ENCODE data around the gene CTSA. TPM values are rescaled to one million over a fixed set of nuclear protein-coding genes. Genes with fewer than 3 reads are reported as not detected.

Gene CTSA
- total and polyA plus RNA-seq, 5 donors from 2014 or later = 104 to 190 (median 158) TPM

- Mint-ChIP-seq H3K36me3 (peaks cover 28% of the 10 kb centered on the region), H3K4me1 (peaks cover 0 to 4% (median 0%) of the 10 kb centered on the region in 4 donors), H3K4me3 (peak overlapping the region in 1 of 4 donors; percentile 58), H3K27ac (no peak overlapping the region), H3K9me3 (no peaks in the 10 kb centered on the region), H3K27me3 (no peaks in the 10 kb centered on the region)
- no peak overlapping the region for H3K4me3 ChIP-seq (ENCODE audit: low read depth, low read length)
- H3K4me1 ChIP-seq (ENCODE audit: control insufficient read depth, insufficient read depth, low read length, poor library complexity, severe bottlenecking) = no peaks in the 10 kb centered on the region
- no peak overlapping the region for H3K27ac ChIP-seq (ENCODE audit: insufficient read depth, low read length, poor library complexity, severe bottlenecking)
- no peak for ATAC-seq (ENCODE audit: low read depth in 2 of 2)
- H3K9me3 ChIP-seq (ENCODE audit: control insufficient read depth in 2 of 2, low read length in 2 of 2) = no peaks in the 10 kb centered on the region
- no peak for DNase-seq
- peaks cover 86% of the 10 kb centered on the region for H3K36me3 ChIP-seq (ENCODE audit: control insufficient read depth, insufficient read depth, low read length)
- no peaks in the 10 kb centered on the region for H3K27me3 ChIP-seq (ENCODE audit: control insufficient read depth, insufficient read depth, low read length)
Measured at GRCh38 chr20:45944965-45945677, 54.0 kb downstream of the CTSA start.

- peaks cover 26% of the 10 kb centered on the region for H3K36me3 Mint-ChIP-seq
- no peak for ATAC-seq (ENCODE audit: low read depth in 2 of 2)
- peak overlapping the region in 1 of 3 donors; percentile 66 for H3K27ac Mint-ChIP-seq
- Histone ChIP-seq H3K9me3 (ENCODE audit: control insufficient read depth in 2 of 2, low read length in 2 of 2) (no peaks in the 10 kb centered on the region), H3K4me1 (ENCODE audit: control insufficient read depth, insufficient read depth, low read length, poor library complexity, severe bottlenecking) (no peaks in the 10 kb centered on the region), H3K27ac (ENCODE audit: insufficient read depth, low read length, poor library complexity, severe bottlenecking) (no peak overlapping the region), H3K4me3 (ENCODE audit: low read depth, low read length) (no peak overlapping the region), H3K36me3 (ENCODE audit: control insufficient read depth, insufficient read depth, low read length) (peaks cover 86% of the 10 kb centered on the region), H3K27me3 (ENCODE audit: control insufficient read depth, insufficient read depth, low read length) (no peaks in the 10 kb centered on the region)
- no peaks in the 10 kb centered on the region for H3K9me3 Mint-ChIP-seq
- no peaks in the 10 kb centered on the region for H3K27me3 Mint-ChIP-seq
- peaks cover 0 to 4% (median 0%) of the 10 kb centered on the region in 4 donors for H3K4me1 Mint-ChIP-seq
- DNase-seq = no peak
- peak overlapping the region in 1 of 4 donors; percentile 58 for H3K4me3 Mint-ChIP-seq
Measured at GRCh38 chr20:45945678-45946148, 54.6 kb downstream of the CTSA start.

- peak; percentile 23 to 25 for ATAC-seq (ENCODE audit: low read depth in 2 of 2)
- no peak for DNase-seq
- Mint-ChIP-seq H3K27me3 (no peaks in the 10 kb centered on the region), H3K36me3 (peaks cover 26% of the 10 kb centered on the region), H3K4me3 (peak overlapping the region in 1 of 4 donors; percentile 35), H3K9me3 (no peaks in the 10 kb centered on the region), H3K4me1 (peaks cover 0 to 4% (median 0%) of the 10 kb centered on the region in 4 donors), H3K27ac (no peak overlapping the region)
- Histone ChIP-seq H3K9me3 (ENCODE audit: control insufficient read depth in 2 of 2, low read length in 2 of 2) (no peaks in the 10 kb centered on the region), H3K4me3 (ENCODE audit: low read depth, low read length) (no peak overlapping the region), H3K27me3 (ENCODE audit: control insufficient read depth, insufficient read depth, low read length) (no peaks in the 10 kb centered on the region), H3K36me3 (ENCODE audit: control insufficient read depth, insufficient read depth, low read length) (peaks cover 84% of the 10 kb centered on the region), H3K27ac (ENCODE audit: insufficient read depth, low read length, poor library complexity, severe bottlenecking) (no peak overlapping the region), H3K4me1 (ENCODE audit: control insufficient read depth, insufficient read depth, low read length, poor library complexity, severe bottlenecking) (no peaks in the 10 kb centered on the region)
Measured at GRCh38 chr20:45946149-45946970, 55.2 kb downstream of the CTSA start.

- Histone ChIP-seq H3K27ac (ENCODE audit: insufficient read depth, low read length, poor library complexity, severe bottlenecking) (no peak overlapping the region), H3K36me3 (ENCODE audit: control insufficient read depth, insufficient read depth, low read length) (peaks cover 90% of the 10 kb centered on the region), H3K9me3 (ENCODE audit: control insufficient read depth in 2 of 2, low read length in 2 of 2) (no peaks in the 10 kb centered on the region), H3K4me1 (ENCODE audit: control insufficient read depth, insufficient read depth, low read length, poor library complexity, severe bottlenecking) (no peaks in the 10 kb centered on the region), H3K4me3 (ENCODE audit: low read depth, low read length) (no peak overlapping the region), H3K27me3 (ENCODE audit: control insufficient read depth, insufficient read depth, low read length) (no peaks in the 10 kb centered on the region)
- H3K9me3 Mint-ChIP-seq = peaks cover 0 to 3% (median 0%) of the 10 kb centered on the region in 7 donors
- ATAC-seq (ENCODE audit: low read depth in 2 of 2) = no peak
- peaks cover 0 to 4% (median 1%) of the 10 kb centered on the region in 4 donors for H3K4me1 Mint-ChIP-seq
- DNase-seq = no peak
- no peak overlapping the region for H3K4me3 Mint-ChIP-seq
- peak overlapping the region in 1 of 3 donors; percentile 42 for H3K27ac Mint-ChIP-seq
- H3K36me3 Mint-ChIP-seq = peaks cover 31% of the 10 kb centered on the region
- H3K27me3 Mint-ChIP-seq = no peaks in the 10 kb centered on the region
Measured at GRCh38 chr20:45947110-45947866, 56.2 kb downstream of the CTSA start.

- H3K27ac Mint-ChIP-seq = peak overlapping the region in 1 of 3 donors; percentile 90
- H3K27ac ChIP-seq (ENCODE audit: insufficient read depth, low read length, poor library complexity, severe bottlenecking) = no peak overlapping the region
- ATAC-seq (ENCODE audit: low read depth in 2 of 2) = no peak
- H3K27me3 Mint-ChIP-seq = no peaks in the 10 kb centered on the region
- peaks cover 0 to 4% (median 1%) of the 10 kb centered on the region in 4 donors for H3K4me1 Mint-ChIP-seq
- H3K9me3 Mint-ChIP-seq = peaks cover 0 to 3% (median 0%) of the 10 kb centered on the region in 7 donors
- H3K4me3 ChIP-seq (ENCODE audit: low read depth, low read length) = no peak overlapping the region
- H3K36me3 Mint-ChIP-seq = peaks cover 31% of the 10 kb centered on the region
- H3K4me1 ChIP-seq (ENCODE audit: control insufficient read depth, insufficient read depth, low read length, poor library complexity, severe bottlenecking) = no peaks in the 10 kb centered on the region
- H3K4me3 Mint-ChIP-seq = no peak overlapping the region
- H3K27me3 ChIP-seq (ENCODE audit: control insufficient read depth, insufficient read depth, low read length) = no peaks in the 10 kb centered on the region
- H3K9me3 ChIP-seq (ENCODE audit: control insufficient read depth in 2 of 2, low read length in 2 of 2) = no peaks in the 10 kb centered on the region
- H3K36me3 ChIP-seq (ENCODE audit: control insufficient read depth, insufficient read depth, low read length) = peaks cover 91% of the 10 kb centered on the region
- no peak for DNase-seq
Measured at GRCh38 chr20:45948261-45948733, 57.2 kb downstream of the CTSA start.

Other genes starting within 250 kb of the CTSA start
- gene WFDC11, start 221.1 kb upstream of the CTSA start, total RNA-seq = not detected
- not detected for gene WFDC11, start 221.1 kb upstream of the CTSA start, polyA plus RNA-seq
- gene WFDC13, start 189.3 kb upstream of the CTSA start, total RNA-seq = not detected
- gene WFDC13, start 189.3 kb upstream of the CTSA start, polyA plus RNA-seq = not detected
- gene WFDC10B, start 186.3 kb upstream of the CTSA start, total RNA-seq = not detected
- gene WFDC10B, start 186.3 kb upstream of the CTSA start, polyA plus RNA-seq = not detected
- not detected for gene SPINT4, start 169.0 kb upstream of the CTSA start, total RNA-seq
- gene SPINT4, start 169.0 kb upstream of the CTSA start, polyA plus RNA-seq = not detected
- gene WFDC3, start 99.5 kb upstream of the CTSA start, total RNA-seq = not detected
- not detected for gene WFDC3, start 99.5 kb upstream of the CTSA start, polyA plus RNA-seq
- gene DNTTIP1, start 99.4 kb upstream of the CTSA start, total RNA-seq = 16.4 TPM
- 10 to 100 TPM; 33.1 to 48.0 (median 45.3) TPM for gene DNTTIP1, start 99.4 kb upstream of the CTSA start, polyA plus RNA-seq
- gene UBE2C, start 78.7 kb upstream of the CTSA start, total RNA-seq = 1.2 TPM
- gene UBE2C, start 78.7 kb upstream of the CTSA start, polyA plus RNA-seq = 1 to 10 TPM; 3.4 to 10.0 (median 5.3) TPM
- 1.4 TPM for gene TNNC2, start 64.0 kb upstream of the CTSA start, total RNA-seq
- 1 to 10 TPM in 1 of 4 donors, under 1 TPM in 2, not detected in 1; 0.49 to 1.5 (median 0.76) TPM for gene TNNC2, start 64.0 kb upstream of the CTSA start, polyA plus RNA-seq
- 1.6 TPM for gene SNX21, start 57.5 kb upstream of the CTSA start, total RNA-seq
- gene SNX21, start 57.5 kb upstream of the CTSA start, polyA plus RNA-seq = 1 to 10 TPM in 3 of 4 donors, under 1 TPM in 1; 0.94 to 2.5 (median 1.7) TPM
- 23.9 TPM for gene ACOT8, start 33.9 kb upstream of the CTSA start, total RNA-seq
- 10 to 100 TPM; 43.0 to 50.6 (median 45.7) TPM for gene ACOT8, start 33.9 kb upstream of the CTSA start, polyA plus RNA-seq
- 2.0 TPM for gene ZSWIM3, start 33.7 kb upstream of the CTSA start, total RNA-seq
- 1 to 10 TPM in 3 of 4 donors, under 1 TPM in 1; 0.90 to 4.2 (median 3.1) TPM for gene ZSWIM3, start 33.7 kb upstream of the CTSA start, polyA plus RNA-seq
- 7.7 TPM for gene ZSWIM1, start 10.1 kb upstream of the CTSA start, total RNA-seq
- gene ZSWIM1, start 10.1 kb upstream of the CTSA start, polyA plus RNA-seq = 1 to 10 TPM; 1.3 to 4.3 (median 3.0) TPM
- 0.54 TPM for gene SPATA25, start 3.7 kb upstream of the CTSA start, total RNA-seq
- gene SPATA25, start 3.7 kb upstream of the CTSA start, polyA plus RNA-seq = not detected
- gene NEURL2, start 127 bp upstream of the CTSA start, total RNA-seq = 0.76 TPM
- 1 to 10 TPM; 1.4 to 3.0 (median 2.5) TPM for gene NEURL2, start 127 bp upstream of the CTSA start, polyA plus RNA-seq
- gene PLTP, start 20.8 kb downstream of the CTSA start, total RNA-seq = 0.67 TPM
- gene PLTP, start 20.8 kb downstream of the CTSA start, polyA plus RNA-seq = 1 to 10 TPM in 3 of 4 donors, not detected in 1; 2.0 to 4.6 (median 2.3) TPM
- gene PCIF1, start 43.3 kb downstream of the CTSA start, total RNA-seq = 95.3 TPM
- gene PCIF1, start 43.3 kb downstream of the CTSA start, polyA plus RNA-seq = 10 to 100 TPM; 82.0 to 93.6 (median 91.8) TPM
- 137 TPM for gene ZNF335, start 80.9 kb downstream of the CTSA start, total RNA-seq
- 10 to 100 TPM in 3 of 4 donors, 1 to 10 TPM in 1; 8.2 to 15.1 (median 12.0) TPM for gene ZNF335, start 80.9 kb downstream of the CTSA start, polyA plus RNA-seq
- 4.9 TPM for gene MMP9, start 117.6 kb downstream of the CTSA start, total RNA-seq
- gene MMP9, start 117.6 kb downstream of the CTSA start, polyA plus RNA-seq = not detected
- gene SLC12A5, start 137.9 kb downstream of the CTSA start, total RNA-seq = not detected
- gene SLC12A5, start 137.9 kb downstream of the CTSA start, polyA plus RNA-seq = not detected
- gene NCOA5, start 198.6 kb downstream of the CTSA start, total RNA-seq = 20.1 TPM
- gene NCOA5, start 198.6 kb downstream of the CTSA start, polyA plus RNA-seq = 10 to 100 TPM; 28.9 to 38.5 (median 33.0) TPM
- 1.7 TPM for gene CD40, start 227.0 kb downstream of the CTSA start, total RNA-seq
- 1 to 10 TPM; 3.9 to 8.7 (median 7.5) TPM for gene CD40, start 227.0 kb downstream of the CTSA start, polyA plus RNA-seq